Measurements from ENCODE around the gene PLCZ1. TPM values are rescaled to one million over a fixed set of nuclear protein-coding genes. Genes with fewer than 3 reads are reported as not detected.
"Not testable (repeated sequence)": the region's sequence is repeated elsewhere in the genome, so short reads cannot be mapped to it uniquely, and the experiment has no call there.

Gene PLCZ1, protein sequence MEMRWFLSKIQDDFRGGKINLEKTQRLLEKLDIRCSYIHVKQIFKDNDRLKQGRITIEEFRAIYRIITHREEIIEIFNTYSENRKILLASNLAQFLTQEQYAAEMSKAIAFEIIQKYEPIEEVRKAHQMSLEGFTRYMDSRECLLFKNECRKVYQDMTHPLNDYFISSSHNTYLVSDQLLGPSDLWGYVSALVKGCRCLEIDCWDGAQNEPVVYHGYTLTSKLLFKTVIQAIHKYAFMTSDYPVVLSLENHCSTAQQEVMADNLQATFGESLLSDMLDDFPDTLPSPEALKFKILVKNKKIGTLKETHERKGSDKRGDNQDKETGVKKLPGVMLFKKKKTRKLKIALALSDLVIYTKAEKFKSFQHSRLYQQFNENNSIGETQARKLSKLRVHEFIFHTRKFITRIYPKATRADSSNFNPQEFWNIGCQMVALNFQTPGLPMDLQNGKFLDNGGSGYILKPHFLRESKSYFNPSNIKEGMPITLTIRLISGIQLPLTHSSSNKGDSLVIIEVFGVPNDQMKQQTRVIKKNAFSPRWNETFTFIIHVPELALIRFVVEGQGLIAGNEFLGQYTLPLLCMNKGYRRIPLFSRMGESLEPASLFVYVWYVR
- total RNA-seq = not detected in 2 replicates

DNA sequence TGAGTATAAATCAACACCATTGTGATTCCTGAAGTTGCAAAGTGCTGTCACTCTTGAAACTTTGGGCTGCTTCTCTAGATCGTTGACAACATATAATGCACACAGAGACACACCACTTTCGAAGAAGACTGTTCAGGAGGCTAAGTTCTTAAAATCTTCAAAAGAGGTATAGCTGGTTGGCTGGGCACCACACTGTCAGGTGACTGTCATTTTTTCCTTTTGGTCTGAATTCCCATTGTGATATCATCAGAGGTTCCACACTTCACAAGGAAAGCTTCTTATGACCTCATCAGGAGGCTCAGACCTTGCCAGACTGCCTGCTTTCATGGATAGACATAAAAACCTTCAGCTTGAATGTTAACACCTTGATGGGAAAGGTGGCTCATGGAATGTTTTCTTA, at the start of gene PLCZ1, which contains the start of gene CAPZA3:
Gene PLCZ1, minus strand, starts transcription at position 194 of the 400 bp plus-strand sequence. CDS start 641 bp downstream, outside the sequence.
Gene CAPZA3, plus strand, starts transcription at position 301 of the 400 bp plus-strand sequence. CDS start 150 bp downstream, outside the sequence.
- intact Hi-C loops (cut with micrococcal nuclease) = no loop called here

DNA sequence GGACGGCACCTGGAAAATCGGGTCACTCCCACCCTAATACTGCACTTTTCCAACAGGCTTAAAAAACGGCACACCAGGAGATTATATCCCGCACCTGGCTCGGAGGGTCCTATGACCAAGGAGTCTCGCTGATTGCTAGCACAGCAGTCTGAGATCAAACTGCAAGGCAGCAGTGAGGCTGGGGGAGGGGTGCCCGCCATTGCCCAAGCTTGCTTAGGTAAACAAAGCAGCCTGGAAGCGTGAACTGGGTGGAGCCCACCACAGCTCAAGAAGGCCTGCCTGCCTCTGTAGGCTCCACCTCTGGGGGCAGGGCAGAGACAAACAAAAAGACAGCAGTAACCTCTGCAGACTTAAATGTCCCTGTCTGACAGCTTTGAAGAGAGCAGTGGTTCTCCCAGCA, 47.7 kb upstream of the PLCZ1 start:
- intact Hi-C loops (cut with micrococcal nuclease) = not testable (repeated sequence)

DNA sequence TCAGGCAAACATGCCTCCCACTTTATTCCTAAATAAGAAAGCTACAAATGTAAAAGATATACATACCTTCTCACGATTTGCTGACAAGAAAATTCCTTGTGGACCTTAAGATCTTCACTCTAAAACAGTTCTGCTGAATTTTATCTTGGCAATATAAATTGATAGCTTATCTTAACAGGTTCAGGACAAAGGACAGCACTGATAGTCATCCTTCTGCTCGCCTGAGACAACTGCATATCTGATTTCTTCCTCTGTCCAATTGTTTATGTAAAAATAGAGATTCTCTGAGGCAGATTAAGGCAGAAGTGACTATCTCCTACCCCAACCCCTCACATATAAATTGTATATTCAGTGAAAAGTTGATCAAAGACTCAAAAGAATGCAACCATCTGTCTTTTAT, 45.0 kb upstream of the PLCZ1 start:
- intact Hi-C loops (cut with micrococcal nuclease) = no loop called here

DNA sequence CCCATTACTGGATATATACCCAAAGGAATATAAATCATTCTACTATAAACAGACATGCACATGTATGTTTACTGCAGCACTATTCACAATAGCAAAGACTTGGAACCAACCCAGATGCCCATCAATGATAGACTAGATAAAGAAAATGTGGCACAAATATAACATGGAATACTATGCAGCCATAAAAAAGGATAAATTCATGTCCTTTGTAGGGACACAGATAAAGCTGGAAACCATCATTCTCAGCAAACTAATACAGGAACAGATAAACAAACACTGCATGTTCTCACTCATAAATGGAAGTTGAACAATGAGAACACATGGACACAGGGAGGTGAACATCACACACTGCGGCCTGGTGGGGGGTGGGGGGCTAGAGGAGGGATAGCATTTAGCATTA, 28.7 kb upstream of the PLCZ1 start:
- intact Hi-C loops (cut with micrococcal nuclease) = not testable (repeated sequence)

DNA sequence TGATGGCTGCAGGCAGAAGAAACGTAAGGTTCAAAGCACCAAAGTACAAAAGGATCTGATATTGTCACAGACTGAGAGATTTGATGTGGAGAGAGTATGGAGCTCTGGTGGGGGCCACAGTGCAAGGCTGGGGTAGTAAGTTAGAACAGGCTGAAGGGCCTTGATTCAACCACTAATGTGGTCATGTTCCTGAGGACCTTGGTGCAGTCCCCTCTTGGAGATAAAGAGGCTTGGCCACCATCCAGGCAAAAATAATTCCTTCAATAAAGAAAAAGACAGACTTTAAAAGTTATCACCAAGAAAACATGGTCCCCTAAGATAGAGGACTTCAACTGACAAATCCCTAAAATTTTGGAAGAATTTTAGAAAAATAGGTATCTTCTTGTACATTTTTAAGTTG, 17.5 kb upstream of the PLCZ1 start:
- intact Hi-C loops (cut with micrococcal nuclease) = no loop called here

DNA sequence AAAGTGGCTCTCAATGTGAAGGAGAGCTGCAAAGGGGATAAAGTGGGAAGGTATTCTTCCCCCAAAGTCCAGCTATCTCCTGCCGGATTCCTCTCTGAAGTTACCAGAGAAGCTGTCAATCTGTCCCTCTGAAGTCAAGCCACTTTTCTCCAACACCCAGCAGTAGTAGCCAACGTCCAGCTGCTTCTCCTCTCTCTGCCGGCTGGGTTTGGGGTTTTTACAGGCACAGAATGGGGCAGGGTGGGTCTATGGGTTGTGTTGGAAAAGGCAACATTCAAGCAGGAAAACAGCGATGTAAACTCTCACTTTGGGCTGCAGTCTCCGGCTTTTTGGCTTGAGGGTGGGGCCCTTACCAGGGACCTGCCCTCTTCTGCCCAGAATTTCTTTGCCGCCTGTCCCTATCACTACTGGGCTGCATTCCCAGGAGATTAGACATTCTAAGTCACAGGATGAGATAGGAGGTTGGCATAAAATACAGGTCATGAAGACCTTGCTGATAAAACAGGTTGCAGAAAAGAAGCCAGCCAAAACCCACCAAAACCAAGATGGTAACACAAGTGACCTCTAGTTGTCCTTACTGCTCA, 16.4 kb upstream of the PLCZ1 start:
- intact Hi-C loops (cut with micrococcal nuclease) = no loop called here

DNA sequence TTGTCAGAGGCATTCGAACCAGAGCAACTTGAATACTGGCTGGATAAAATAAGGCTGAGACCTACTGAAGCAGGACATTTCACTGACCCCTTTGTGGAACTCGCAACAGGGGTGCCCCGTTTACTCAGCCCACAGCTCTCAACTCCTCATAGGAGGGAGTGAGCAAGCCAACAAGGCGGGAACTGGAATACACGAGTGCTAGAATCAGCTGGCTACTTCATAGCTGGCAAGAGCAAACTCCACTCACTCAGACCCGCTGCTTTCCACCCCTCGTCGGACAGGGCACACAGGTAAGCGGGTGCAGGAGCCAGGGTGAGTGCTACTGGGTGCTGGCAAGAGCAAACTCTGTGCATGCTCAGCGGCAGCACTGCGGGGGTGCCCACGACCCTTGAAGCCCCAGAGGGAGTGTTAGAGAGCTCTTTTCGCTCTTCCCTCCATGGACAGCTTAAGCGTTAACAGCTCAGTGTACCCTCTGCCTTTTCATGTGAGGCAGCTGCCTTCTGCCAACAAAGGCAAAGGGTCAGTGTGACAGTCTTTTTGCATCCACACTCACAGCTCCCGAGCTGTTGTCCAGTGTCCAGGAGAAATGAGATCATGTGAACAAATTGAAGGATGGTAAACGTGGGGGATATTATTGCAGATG, 15.8 kb upstream of the PLCZ1 start:
- intact Hi-C loops (cut with micrococcal nuclease) = no loop called here

DNA sequence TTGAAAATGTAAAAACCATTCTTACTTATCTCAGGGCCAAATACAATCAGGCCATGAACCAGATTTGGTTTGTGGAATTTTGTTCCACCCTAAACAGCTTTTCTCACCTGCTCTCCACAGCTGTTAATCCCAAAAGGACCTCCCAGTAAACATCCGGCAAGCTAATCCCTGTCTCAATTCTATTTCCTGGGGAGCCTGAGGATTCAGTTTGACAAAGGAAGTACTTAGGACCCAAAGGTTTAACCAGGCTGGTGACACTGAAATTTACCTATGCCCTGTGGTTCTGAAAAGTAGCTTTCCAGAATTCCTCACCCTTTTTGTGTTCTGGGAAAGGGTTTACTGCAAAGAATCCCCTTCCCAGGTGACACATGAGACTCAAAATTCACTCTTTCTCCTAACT, 15.1 kb upstream of the PLCZ1 start:
- intact Hi-C loops (cut with micrococcal nuclease) = no loop called here

DNA sequence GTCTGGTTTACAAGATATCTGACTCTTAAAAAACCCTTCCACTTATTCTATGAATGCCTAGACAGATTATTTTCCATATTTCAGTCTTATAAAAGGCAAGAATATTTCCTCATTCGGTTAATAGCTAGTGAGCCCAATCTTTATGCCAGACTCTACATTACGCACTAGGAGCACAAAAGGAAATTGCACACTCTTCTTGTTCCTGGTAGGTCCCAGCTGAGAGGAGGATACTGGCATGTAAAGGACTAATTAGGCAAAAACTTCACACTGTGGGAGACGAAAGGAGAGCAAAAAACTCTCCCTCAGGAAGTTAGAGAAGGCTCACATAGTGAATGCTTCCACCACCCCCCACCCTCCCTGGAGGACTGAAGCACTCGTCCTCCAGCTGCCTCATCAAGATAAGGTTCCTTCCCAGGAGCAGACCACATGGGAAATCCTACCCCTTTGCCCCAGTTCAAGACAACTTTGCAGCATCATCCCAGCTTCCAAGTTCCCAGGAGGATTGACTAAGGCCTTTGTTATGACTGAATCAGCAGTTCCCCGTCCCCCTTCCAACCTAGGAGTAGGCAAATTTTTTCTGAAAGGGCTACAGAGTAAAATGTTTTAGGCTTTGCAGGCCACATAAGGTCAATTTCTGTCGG, 14.6 kb upstream of the PLCZ1 start:
- intact Hi-C loops (cut with micrococcal nuclease) = no loop called here

DNA sequence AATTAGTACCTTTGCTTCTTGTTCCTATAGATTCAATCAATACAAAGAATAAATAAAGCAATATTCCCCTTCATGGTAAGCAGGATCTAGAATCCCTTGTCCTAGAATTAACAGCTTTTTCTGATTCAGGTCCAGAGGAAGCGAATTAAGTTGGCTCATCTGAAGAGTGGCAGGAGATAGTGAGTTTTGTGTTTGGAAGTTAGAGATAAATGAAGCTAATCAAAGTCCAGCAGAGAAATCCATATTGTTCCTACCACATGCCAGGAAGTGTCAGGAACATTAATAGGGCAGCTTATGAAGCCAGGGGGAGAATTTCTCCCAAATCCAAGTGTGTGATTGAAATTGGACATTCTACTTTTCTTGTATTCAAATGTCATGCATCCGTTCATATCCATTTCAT, 14.1 kb upstream of the PLCZ1 start:
- intact Hi-C loops (cut with micrococcal nuclease) = no loop called here

DNA sequence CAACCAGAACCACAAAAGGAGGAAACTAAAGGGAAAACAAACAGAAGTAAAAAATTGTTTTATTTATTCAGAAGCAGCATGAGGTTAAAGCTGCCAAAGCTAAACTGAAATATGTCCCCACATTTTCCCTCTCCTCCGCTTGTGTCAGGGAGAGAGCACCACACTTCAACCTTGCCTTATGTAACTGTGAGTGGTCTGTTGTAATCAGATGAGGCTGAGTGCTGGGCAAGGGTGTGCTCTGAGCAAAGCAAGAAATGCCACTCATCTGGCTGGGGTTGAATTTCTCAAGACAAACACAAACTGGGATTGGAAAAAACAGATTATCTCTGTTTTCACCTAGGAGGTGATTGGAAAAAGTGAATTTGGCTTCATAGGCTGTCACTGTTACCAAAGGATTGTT, 12.3 kb upstream of the PLCZ1 start:
- intact Hi-C loops (cut with micrococcal nuclease) = no loop called here

DNA sequence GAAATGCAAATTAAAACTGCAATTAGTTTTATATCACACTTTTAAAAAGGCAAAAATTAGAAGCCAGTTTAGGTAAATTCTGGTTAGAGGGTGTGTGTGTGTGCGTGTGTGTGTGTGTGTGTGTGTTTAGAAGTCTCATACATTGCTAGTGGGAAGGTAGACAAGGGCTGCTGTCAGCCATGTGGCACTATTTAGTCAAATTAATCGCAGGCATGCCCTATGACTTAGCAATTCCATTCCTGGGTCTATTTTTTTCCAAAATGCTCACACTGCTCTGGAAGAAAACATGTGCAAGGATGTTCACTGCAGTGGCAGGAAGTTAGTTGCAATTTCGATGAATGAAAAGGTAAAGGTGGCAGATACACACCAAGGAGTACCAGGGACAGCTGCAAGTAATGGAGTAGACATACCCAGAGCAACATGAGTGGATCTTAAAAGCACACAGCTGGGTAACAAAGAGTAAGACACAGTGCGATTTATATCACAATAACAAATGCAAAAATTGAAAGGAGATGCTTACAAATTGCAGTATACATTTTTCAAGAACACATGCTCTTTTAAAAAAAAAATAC, 11.7 kb upstream of the PLCZ1 start:
- intact Hi-C loops (cut with micrococcal nuclease) = no loop called here

DNA sequence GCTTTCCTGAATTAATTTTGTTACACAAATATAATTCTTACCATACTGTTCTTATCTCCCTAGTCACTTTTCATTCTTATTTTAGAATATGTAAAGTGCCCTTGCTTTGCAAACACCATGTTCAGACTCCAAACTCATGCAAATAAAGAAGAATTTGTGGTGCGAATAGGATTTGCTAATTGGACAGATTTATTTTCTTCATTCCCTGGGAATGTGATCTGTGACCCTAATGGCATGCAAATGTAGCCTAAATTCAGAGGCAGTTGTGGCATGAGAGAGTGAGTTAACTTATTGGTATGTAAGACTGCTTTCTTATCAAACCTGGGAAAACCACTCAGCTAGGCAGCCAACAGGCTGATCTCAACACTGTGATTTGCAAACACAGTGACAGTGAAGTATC, 10.1 kb upstream of the PLCZ1 start:
- intact Hi-C loops (cut with micrococcal nuclease) = no loop called here

DNA sequence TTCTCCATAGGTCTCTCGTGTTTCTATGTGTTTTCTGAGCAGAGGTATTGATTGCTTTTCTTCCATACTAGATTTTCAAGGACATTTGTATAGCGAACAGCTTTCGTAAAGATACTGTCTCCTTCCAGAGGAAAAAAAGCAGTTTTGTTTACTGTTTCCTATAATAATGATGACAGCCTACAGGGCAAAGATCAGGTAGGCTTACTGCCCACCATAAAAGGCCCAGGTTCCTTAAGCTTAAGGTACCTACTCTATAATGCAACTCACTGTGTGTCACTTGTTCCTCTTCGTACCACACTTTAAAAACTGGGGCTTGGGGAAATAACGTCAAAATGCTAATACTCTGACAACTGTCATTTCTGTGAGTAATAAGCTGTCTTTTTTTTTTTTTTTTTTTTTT, 6.7 kb downstream of the PLCZ1 start:
- intact Hi-C loops (cut with micrococcal nuclease) = no loop called here

DNA sequence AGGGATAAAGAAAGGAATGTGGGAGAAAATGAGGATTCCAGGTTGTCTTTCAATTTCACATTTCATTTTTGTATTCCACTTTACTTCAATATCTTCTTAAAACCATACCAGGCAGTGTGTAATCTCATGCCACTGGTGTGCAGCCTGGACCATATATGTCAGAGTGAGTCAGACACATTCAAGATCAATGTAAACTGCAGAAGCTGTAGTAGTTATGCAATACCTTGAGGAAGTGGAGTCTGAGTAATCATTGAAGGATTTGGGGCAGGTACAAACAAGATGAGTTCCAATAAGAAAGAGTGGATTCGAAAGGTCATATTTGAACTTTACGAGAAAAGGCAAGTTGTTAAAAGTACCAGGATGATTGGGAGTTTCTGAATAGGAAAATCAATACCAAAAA, 14.1 kb downstream of the PLCZ1 start:
- intact Hi-C loops (cut with micrococcal nuclease) = no loop called here

DNA sequence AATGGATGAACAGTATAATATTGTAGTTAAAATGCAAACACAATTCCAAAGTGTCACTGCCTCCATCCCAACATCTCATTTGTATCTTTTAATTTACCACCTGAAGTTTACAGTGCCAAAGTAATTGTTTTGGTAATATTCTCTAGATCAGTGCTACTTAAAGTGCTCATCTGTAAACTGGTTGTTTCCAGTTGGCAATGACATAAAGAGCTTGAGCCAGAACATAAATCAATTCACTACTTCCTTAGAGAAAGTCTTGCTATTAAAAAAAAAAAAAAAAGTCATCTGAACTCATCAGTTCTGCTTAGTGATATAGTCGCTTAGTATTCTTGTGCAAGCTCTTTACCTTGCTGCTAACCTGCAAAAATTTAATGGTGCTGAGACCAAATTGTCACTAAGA, 16.4 kb downstream of the PLCZ1 start:
- intact Hi-C loops (cut with micrococcal nuclease) = no loop called here

DNA sequence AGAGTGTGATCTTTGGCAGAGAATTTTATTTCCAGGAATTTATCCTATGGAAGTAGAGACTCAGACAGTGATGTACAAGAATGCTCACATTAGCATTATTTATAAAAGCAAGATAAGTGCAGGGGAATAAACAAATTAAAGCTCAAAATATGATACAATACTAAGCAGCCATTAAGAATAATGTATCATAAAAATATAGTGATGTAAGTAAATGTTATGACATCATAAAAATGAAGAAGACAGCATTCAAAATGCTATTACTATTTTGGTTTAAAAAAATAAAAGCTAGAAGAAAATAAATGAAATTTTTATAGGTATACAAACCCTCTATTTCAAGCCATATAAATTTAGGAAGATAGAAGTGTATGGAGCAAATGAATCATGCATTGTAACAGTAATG, 17.1 kb downstream of the PLCZ1 start:
- intact Hi-C loops (cut with micrococcal nuclease) = no loop called here

DNA sequence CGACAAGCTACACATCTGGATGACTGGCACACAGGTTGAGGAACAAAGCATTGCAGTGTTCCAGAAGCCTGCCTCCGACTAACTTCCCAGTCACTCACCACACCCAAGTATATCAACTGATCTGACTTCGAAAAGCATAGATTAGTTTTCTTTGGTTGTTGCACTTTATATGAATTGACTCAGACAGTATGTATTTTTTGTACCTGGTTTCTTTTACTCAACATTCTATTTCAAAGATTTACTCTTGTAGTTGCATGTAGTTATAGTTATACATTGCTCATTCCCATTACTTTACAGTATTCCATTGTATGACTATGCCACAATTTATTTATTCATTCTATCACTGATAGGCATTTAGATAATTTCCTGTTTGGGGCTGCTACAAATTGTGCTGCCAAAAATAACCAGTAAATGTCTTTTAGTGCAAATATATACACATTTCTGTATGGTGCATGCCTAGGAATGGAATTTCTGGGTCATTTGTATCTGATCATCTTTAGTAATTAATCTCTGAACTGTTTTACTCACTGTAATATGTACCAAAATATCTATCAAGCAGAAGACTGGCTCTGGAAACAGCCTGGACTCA, 17.8 kb downstream of the PLCZ1 start:
- intact Hi-C loops (cut with micrococcal nuclease) = no loop called here

DNA sequence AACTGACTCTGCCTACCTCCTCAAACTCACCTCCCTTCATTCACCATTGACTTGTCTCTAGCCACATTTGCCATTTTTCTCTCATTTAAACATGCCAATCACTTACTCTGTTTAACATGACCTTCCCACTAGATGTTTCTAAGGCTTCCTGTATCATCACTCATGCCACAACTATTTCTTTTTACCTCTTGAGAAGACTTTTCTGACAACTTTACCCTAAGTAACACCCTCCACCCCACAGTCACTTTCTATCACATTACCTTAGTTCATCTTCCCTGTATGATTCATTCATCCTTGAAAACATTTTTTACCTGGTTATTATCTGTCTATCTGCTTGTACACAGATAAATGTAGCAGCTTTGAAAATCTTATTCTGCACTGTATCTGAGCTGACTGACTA, 19.4 kb downstream of the PLCZ1 start:
- intact Hi-C loops (cut with micrococcal nuclease) = no loop called here

DNA sequence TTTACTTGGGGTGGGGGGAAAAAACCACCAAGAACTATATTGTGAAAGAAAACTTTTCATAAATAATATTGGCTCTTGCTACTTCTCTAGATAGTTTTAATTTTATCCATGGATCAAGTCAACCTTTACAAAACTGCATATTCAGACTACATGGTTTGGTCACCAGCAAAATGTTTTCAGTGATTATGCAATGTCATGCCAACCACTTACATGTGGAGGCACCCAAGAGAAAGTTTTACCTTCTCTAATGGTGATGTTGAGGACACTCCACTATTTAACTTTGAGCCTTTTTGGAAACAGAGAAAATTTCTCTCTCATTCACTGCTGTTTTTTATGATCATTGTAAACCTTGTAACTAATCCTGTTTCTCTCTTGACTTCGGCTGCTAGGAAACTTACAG, 21.6 kb downstream of the PLCZ1 start:
- intact Hi-C loops (cut with micrococcal nuclease) = no loop called here

DNA sequence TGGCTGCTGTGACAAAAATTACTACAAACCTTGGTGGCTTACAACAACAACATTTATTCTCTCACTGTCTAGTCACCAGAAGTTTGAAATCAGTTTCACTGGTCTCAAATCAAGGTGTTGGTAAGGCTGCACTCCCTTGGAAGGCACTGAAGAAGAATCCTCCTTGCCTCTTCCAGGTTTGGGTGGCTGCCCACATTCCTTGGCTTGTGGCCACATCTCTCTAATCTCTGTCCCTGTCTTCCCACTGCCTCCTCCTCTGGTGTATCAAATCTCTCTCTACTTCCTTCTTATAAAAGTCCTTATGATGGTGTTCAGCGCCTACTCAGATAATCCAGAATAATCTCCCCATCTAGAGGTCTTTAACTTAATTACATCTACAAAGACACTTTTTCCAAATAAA, 31.0 kb downstream of the PLCZ1 start:
- intact Hi-C loops (cut with micrococcal nuclease) = no loop called here
